Stimulated activated CD8-positive, alpha-beta memory T cell treated with anti-CD3 and anti-CD28 coated beads, Interleukin-2, amount 100 ng/mL, for 48 hours (primary cell): ENCODE results near the gene HNMT.
A peak's percentile ranks its signal among the peaks of the same experiment; 100 is the strongest.
"Not testable (repeated sequence)": the region's sequence is repeated elsewhere in the genome, so short reads cannot be mapped to it uniquely, and the experiment has no call there.

Experiments
- DNase-seq, 2 donors: peaks; one replicate each; pipeline ENCODE4 v3.0.0-alpha.2; 2020; ENCODE audit warnings: low read depth in 2 of 2

HNMT gene

GRCh38 chr2:137946227-137946626 lies 18.0 kb upstream of the HNMT start:
- DNase-seq = no peak

DNA sequence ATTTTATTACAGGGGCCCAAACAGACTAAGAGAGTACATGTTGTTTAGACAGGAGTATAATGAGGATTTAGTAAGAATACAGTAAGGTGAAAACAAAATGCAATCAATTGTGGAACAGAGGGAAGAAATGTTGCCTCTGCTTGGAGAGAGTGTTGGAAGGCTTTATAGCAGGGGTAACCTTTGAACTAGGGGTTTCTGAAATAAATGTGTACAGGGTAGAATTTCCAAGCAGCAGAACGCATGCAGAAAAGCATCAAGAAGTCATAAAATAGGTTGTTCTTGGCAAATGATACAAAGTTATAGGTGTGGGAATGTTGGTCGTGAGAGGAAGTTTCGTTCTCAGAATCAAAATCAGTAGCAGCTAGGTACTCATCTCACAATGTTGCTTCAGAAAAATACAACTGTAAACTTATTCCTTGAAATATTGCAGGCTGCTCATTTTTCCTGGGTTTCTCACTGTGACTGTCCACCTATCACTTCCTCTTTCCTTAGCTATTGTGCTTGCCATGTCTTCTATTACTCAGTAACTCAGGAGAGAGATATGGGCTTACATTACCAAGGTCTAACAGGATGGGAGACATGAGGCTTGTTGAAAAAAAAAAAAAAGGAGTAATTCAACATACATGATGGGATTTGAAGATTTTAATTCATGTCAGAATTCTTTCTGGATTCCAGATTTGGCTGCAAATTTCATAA lies 17.1 kb upstream of the HNMT start:
- DNase-seq = no peak

DNA sequence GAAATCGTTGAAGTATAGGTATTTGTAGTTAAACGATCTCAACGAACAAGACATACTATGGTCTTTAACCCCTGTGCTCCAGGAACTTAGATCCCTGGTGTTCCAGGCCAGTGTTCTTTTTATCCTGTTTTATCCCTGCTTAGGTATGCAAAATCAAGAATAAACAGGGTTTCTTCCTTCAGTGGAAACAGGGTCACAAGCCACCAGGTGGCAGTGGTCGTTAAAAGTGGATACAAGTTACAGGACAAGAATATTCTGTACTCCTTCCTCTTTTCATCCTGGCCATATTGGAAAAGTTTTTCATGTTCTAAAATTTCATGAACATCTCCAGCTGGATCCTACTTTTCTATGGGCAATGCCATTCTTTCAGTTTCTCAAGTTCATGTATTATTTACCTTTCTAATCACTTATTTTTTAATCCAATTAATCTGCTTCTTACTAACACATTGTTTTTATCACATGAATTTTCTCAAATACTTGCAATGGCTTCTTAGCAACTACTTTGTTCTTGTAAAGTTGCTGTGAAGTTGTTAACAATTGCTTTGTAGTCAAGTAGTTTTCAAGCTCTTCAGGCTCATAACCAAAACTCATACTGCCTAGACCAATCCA lies 16.4 kb upstream of the HNMT start:
- peak; percentile 2 to 8 for DNase-seq

GRCh38 chr2:137948894-137949293 lies 15.4 kb upstream of the HNMT start:
- no peak for DNase-seq

- no peak for DNase-seq
Measured at GRCh38 chr2:137950238-137950637, 14.0 kb upstream of the HNMT start.

GRCh38 chr2:137951586-137951985 lies 12.7 kb upstream of the HNMT start:
- no peak for DNase-seq

DNA sequence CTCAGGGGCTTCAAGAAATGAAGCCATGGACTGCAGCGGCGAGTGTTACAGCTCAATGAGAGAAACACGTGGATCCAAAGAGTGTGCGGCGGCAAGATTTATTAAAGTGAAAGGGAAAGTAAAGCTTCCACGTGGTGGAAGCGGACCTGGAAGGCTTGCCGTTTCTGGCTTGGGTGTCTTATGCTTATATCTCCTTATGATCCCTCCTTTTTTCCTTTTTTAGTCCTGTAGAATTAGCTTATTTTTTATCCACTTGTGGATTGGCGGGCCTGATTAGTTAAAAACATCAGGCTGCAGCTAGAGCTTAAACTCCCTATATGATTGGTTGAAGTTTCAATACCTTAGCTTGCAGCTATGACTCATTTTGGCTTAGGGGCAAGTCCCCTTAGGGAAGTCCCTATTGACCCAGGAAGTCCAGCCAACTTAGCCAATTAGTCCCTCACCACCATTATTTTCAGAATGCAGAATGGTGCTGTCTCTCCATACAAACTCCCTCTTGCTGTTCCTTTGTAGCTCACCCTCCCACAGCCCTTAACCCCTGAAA lies 11.6 kb upstream of the HNMT start:
- DNase-seq = no peak

- no peak for DNase-seq
Measured at GRCh38 chr2:137955536-137955935, 8.7 kb upstream of the HNMT start.

GRCh38 chr2:137957033-137957432 lies 7.2 kb upstream of the HNMT start:
- no peak for DNase-seq

GRCh38 chr2:137959166-137959565 lies 5.1 kb upstream of the HNMT start:
- no peak for DNase-seq

DNA sequence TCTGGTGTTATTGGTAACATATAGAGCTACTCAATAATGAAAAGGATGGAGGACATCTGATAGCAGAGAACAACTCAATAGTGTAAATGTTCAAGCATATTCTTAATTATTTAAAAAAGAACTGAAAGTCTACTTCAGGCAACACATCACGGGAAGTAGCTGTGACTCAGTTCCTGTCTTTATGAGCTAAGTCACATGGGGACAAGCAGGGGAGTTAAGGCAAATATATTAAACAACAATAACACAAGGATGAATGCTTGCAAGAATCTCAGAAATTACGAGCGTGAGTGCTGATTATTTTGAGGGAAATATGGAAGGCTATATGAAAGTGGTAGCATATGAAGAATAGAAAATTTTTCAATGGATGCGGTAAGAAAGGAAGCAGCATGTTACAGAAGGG lies 4.0 kb upstream of the HNMT start:
- DNase-seq = no peak

DNA sequence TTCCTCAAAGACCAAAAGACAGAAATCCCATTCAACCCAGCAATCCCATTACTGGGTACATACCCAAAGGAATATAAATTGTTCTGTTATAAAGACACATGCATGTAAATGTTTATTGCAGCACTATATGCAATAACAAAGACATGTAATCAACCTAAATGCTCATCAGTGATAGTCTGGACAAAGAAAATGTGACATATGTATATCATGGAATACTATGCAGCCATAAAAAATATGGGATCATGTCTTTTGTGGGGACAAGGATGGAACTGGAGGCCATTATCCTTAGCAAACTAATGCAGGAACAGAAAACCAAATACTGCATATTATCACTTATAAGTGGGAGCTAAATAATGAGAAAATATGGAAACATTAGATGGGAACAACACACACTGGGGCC lies 2.7 kb upstream of the HNMT start:
- no peak for DNase-seq

DNA sequence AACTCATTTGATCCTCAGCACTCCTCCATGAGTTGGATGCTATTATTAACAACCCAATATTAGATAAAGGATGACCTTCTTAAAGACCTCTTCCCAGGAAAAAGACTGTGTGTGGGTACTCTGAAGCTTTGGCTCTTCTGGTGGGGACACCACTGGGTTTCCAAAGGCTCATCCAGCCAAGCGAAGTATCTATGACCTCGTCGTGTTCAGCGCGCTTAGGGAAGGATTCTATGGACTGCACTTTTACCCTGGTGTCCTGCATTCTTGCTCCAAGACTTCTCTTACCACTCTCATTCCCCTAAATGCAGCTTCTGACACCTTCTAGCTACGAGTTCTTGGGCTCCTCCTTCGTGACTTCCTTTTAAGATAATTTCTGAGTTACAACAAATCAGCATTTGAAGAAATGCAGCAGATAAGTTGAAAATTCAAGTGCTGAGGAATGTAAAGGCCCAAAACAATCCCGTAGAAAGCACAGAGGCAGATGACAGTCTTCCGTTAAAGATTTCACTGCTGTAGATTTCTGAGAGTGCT lies 673 bp upstream of the HNMT start:
- DNase-seq = no peak

GRCh38 chr2:137964859-137965459 lies 686 bp downstream of the HNMT start:
- DNase-seq = no peak

GRCh38 chr2:137966043-137966442 lies 1.8 kb downstream of the HNMT start:
- DNase-seq = no peak

GRCh38 chr2:137967042-137967441 lies 2.8 kb downstream of the HNMT start:
- DNase-seq = no peak

DNA sequence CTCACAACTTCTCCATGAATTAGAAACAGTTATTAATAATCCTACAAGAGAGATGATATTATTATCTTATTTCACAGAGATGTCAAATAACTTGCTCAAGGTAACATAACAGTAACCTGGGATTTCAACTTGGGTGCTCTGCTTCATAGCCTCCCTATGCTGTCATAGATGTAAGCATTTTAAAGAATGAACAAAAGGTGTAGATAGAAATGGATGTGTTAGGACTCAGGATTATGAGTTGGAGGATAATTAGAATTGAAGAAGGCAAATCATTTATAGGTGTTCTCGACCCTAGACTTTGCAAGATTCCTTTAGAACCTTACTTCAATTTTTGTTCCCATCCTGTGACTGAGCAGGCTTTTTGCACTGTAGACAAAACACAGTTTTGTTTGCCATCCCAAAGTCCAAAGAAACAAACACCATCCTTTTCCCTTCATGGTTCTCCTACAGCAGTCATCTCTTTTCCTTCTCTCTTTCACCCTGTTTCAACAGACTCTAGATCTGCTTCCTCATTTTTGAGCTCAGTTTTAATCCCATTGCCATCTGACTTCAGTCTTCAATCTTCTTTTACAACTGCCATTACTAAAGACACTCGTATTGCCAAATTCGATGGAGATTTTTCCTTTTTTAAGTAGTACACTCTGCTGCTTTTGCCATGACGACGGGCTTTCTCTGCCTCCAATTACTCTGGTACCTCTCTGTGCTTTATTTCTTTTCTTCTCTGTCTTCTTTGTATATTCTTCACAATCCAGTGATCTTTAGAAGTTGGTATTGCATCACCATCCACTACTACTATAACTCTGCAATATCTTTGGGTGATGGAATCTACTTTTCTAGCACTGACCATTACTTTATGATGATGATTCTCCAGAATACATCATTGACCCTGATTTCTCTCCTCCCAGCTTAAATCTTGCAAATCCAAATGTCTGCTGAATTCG lies 4.5 kb downstream of the HNMT start:
- DNase-seq = no peak

- DNase-seq = no peak
Measured at GRCh38 chr2:137969418-137969765, 5.1 kb downstream of the HNMT start.

- DNase-seq = no peak
Measured at GRCh38 chr2:137969876-137970275, 5.6 kb downstream of the HNMT start.

- not testable (repeated sequence) for DNase-seq
Measured at GRCh38 chr2:137971259-137971658, 7.0 kb downstream of the HNMT start.

DNA sequence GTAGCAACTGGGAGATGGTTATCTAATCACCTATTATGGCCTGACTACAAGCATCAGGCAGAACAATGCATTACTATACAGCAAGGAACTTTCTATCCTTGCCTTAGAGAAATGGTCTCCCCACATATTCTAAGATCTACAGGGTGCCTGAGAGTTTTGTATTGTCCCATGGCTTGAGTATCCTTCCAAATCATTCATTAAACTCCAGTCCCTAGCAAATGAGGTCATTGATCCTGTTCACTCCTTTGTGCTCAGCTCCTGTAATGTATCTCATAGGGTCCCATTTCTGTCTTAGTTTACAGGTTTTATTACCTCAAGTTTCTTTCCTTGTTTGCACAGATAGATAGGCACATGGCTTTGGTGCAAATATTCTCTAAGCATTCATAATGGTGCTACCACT lies 9.0 kb downstream of the HNMT start:
- no peak for DNase-seq
